NB4 (cell line): ENCODE results near the gene RSU1.

ENCODE experiments used
- CTCF ChIP-seq: IDR thresholded peaks from one replicate; pipeline ENCODE4 v1.5.1; 2012; ENCODE audit warnings: low read depth, low read length
- POLR2A ChIP-seq: IDR thresholded peaks from 2 replicates; pipeline ENCODE4 v1.6.1; 2011; ENCODE audit warnings: mild to moderate bottlenecking; ENCODE audit not compliant: insufficient read length; ENCODE audit errors: extremely low read depth

- TF ChIP-seq CTCF (no peak), POLR2A (no peak)
Measured at GRCh38 chr10:16853201-16853600, 36.0 kb upstream of the RSU1 start.
